Liver (tissue), 9 donors: ENCODE measurements around the gene GRIP2. TPM values are rescaled to one million over a fixed set of nuclear protein-coding genes. Genes with fewer than 3 reads are reported as not detected.

Experiments
- DNase-seq: peaks from one replicate; pipeline ENCODE4 v3.0.0-alpha.2; 2017; ENCODE audit warnings: low spot score
- H3K27ac ChIP-seq, 2 donors: one replicate each; pipeline ENCODE4 v1.7.0; 2013; ENCODE audit warnings: inconsistent platforms in 2 of 2, low read length in 2 of 2, control low read depth in 1 of 2, low read depth in 1 of 2, mild to moderate bottlenecking in 1 of 2
- H3K27me3 ChIP-seq, 4 donors: one replicate each; pipeline versions ENCODE4 v1.6.1 to v1.7.0; 2013; ENCODE audit warnings: low read length in 3 of 4, inconsistent platforms in 1 of 4, mild to moderate bottlenecking in 1 of 4, moderate library complexity in 1 of 4; ENCODE audit not compliant: control insufficient read depth in 4 of 4, insufficient read depth in 4 of 4
- H3K36me3 ChIP-seq, 4 donors: one replicate each; pipeline versions ENCODE4 v1.6.1 to v1.7.0; 2013; ENCODE audit warnings: low read length in 3 of 4, mild to moderate bottlenecking in 3 of 4, low read depth in 1 of 4, moderate library complexity in 1 of 4; ENCODE audit not compliant: control insufficient read depth in 4 of 4, insufficient read depth in 3 of 4
- H3K4me1 ChIP-seq, 4 donors: one replicate each; pipeline versions ENCODE4 v1.6.1 to v1.7.0; 2013; ENCODE audit warnings: low read length in 3 of 4, mild to moderate bottlenecking in 3 of 4, moderate library complexity in 1 of 4; ENCODE audit not compliant: control insufficient read depth in 4 of 4, insufficient read depth in 4 of 4
- H3K4me3 ChIP-seq, 3 donors: one replicate each; pipeline versions ENCODE4 v1.6.1 to v1.7.0; 2013; ENCODE audit warnings: low read length in 3 of 3, control low read depth in 1 of 3, low read depth in 1 of 3, mild to moderate bottlenecking in 1 of 3
- H3K9ac ChIP-seq, 2 donors: one replicate each; pipeline ENCODE4 v1.7.0; 2013; ENCODE audit warnings: low read length in 2 of 2, mild to moderate bottlenecking in 2 of 2, moderate library complexity in 2 of 2, control low read depth in 1 of 2, low read depth in 1 of 2
- H3K9me3 ChIP-seq, 4 donors: one replicate each; pipeline versions ENCODE4 v1.6.1 to v1.7.0; 2013; ENCODE audit warnings: low read length in 3 of 4; ENCODE audit not compliant: control insufficient read depth in 4 of 4
- ATF3 ChIP-seq: IDR thresholded peaks from 2 replicates; pipeline ENCODE4 v1.6.1; 2016; ENCODE audit warnings: antibody characterized with exemption
- CTCF ChIP-seq: fragments of 150-350 bp; IDR thresholded peaks from 2 replicates; pipeline ENCODE4 v1.5.1; 2017; ENCODE audit warnings: improper control_type of control experiment, low read depth, low read length; ENCODE audit not compliant: missing input control
- EGR1 ChIP-seq, 2 donors: IDR thresholded peaks; 2 replicates each; pipeline ENCODE4 v1.6.1; 2016 to 2018; ENCODE audit warnings: antibody characterized with exemption in 2 of 2, low read depth in 2 of 2
- FOXA2 ChIP-seq: IDR thresholded peaks from 2 replicates; pipeline ENCODE4 v1.6.1; 2016; ENCODE audit warnings: antibody characterized with exemption
- GABPA ChIP-seq, 2 donors: IDR thresholded peaks in 1 of 2; conservative IDR thresholded peaks in 1 of 2; 2 replicates each; pipeline ENCODE4 v1.6.1; 2016; ENCODE audit warnings: antibody characterized with exemption in 2 of 2, mild to moderate bottlenecking in 1 of 2, moderate library complexity in 1 of 2
- HNF4A ChIP-seq, 2 donors: conservative IDR thresholded peaks; 2 replicates each; pipeline ENCODE4 v1.6.1; 2016; ENCODE audit warnings: antibody characterized with exemption in 2 of 2, mild to moderate bottlenecking in 2 of 2
- HNF4G ChIP-seq: IDR thresholded peaks from 2 replicates; pipeline ENCODE4 v1.6.1; 2016; ENCODE audit warnings: antibody characterized with exemption
- JUND ChIP-seq, 2 donors: IDR thresholded peaks; 2 replicates each; pipeline ENCODE4 v1.6.1; 2016; ENCODE audit warnings: antibody characterized with exemption in 2 of 2
- RAD21 ChIP-seq, 2 donors: IDR thresholded peaks; 2 replicates each; pipeline ENCODE4 v1.6.1; 2016; ENCODE audit warnings: antibody characterized with exemption in 2 of 2, mild to moderate bottlenecking in 2 of 2
- REST ChIP-seq: IDR thresholded peaks from 2 replicates; pipeline ENCODE4 v1.6.1; 2016; ENCODE audit warnings: antibody characterized with exemption, mild to moderate bottlenecking
- RXRA ChIP-seq, 2 donors: IDR thresholded peaks; 2 replicates each; pipeline ENCODE4 v1.6.1; 2017 to 2018; ENCODE audit warnings: antibody characterized with exemption in 2 of 2, mild to moderate bottlenecking in 1 of 2
- SP1 ChIP-seq: IDR thresholded peaks from 2 replicates; pipeline ENCODE4 v1.6.1; 2018; ENCODE audit warnings: antibody characterized with exemption, mild to moderate bottlenecking
- TAF1 ChIP-seq: conservative IDR thresholded peaks from 2 replicates; pipeline ENCODE4 v1.6.1; 2016; ENCODE audit warnings: antibody characterized with exemption, mild to moderate bottlenecking
- YY1 ChIP-seq: IDR thresholded peaks from 2 replicates; pipeline ENCODE4 v1.6.1; 2016; ENCODE audit warnings: antibody characterized with exemption, mild to moderate bottlenecking
- ZBTB33 ChIP-seq: IDR thresholded peaks from 2 replicates; pipeline ENCODE4 v1.6.1; 2016; ENCODE audit warnings: antibody characterized with exemption
- WGBS: extraction: QIAGEN DNeasy Blood & Tissue Kit; methylation state at CpG from one replicate; pipeline ENCODE4 v1.1.7; 2013; 5-methylcytosine and 5-hydroxymethylcytosine counted together
- polyA plus RNA-seq, 2 donors: library from polyadenylated mRNA; stranded (reverse) in 1 of 2; unstranded in 1 of 2; fragments of 200-250 nt in 1 of 2; fragments of >200 nt in 1 of 2; fragmentation: Nextera tagmentation in 1 of 2; extraction: Ambion mirVana in 1 of 2; gene quantifications; one replicate each; pipeline versions ENCODE4 v1.2.1 to v1.2.3, GENCODE V29; 2013 to 2015
- total RNA-seq, 2 donors: library from RNA; depleted of rRNA; stranded (reverse); fragments of >200 nt; gene quantifications; one replicate each; pipeline ENCODE4 v1.2.3, GENCODE V29; 2014
- donor health status: healthy.
- donor health status: healthy.
- donor health status: healthy.
- donor health status: healthy.
- donor health status: healthy.

The GRIP2 gene
- total and polyA plus RNA-seq, 4 donors, result 0.05 to 0.33 (median 0.09) TPM; not detected in 1

- H3K36me3 ChIP-seq, result no peaks in the 10 kb centered on the region
- TF ChIP-seq EGR1 (IDR thresholded peaks at IDR 0.05; ENCODE audit: low read depth in 2 of 2) (no peak), HNF4G (no peak), REST (no peak), ZBTB33 (no peak), TAF1 (no peak), RXRA (IDR thresholded peaks at IDR 0.05) (no peak), YY1 (no peak), FOXA2 (no peak), HNF4A (conservative IDR thresholded peaks at IDR 0.05) (no peak), GABPA (IDR thresholded peaks at IDR 0.05 in 1 of 2, conservative IDR thresholded peaks at IDR 0.05 in 1 of 2) (no peak), ATF3 (no peak), RAD21 (IDR thresholded peaks at IDR 0.05) (no peak), SP1 (no peak), JUND (IDR thresholded peaks at IDR 0.05) (no peak), CTCF (no peak)
- H3K4me3 ChIP-seq, result no peak overlapping the region
- WGBS, result 93% methylated on average over 10 of the region's 10 CpGs
- DNase-seq, result no peak
- no peak overlapping the region for H3K9ac ChIP-seq
- H3K27ac ChIP-seq, result no peak overlapping the region
- no peaks in the 10 kb centered on the region for H3K9me3 ChIP-seq
- no peaks in the 10 kb centered on the region for H3K27me3 ChIP-seq
- H3K4me1 ChIP-seq, result peaks cover 0 to 1% (median 0%) of the 10 kb centered on the region in 4 donors
Measured at GRCh38 chr3:14481018-14481645, 59.0 kb downstream of the GRIP2 start.
